ENCODE measurements around the gene CAMTA1.

CAMTA1 gene

DNA sequence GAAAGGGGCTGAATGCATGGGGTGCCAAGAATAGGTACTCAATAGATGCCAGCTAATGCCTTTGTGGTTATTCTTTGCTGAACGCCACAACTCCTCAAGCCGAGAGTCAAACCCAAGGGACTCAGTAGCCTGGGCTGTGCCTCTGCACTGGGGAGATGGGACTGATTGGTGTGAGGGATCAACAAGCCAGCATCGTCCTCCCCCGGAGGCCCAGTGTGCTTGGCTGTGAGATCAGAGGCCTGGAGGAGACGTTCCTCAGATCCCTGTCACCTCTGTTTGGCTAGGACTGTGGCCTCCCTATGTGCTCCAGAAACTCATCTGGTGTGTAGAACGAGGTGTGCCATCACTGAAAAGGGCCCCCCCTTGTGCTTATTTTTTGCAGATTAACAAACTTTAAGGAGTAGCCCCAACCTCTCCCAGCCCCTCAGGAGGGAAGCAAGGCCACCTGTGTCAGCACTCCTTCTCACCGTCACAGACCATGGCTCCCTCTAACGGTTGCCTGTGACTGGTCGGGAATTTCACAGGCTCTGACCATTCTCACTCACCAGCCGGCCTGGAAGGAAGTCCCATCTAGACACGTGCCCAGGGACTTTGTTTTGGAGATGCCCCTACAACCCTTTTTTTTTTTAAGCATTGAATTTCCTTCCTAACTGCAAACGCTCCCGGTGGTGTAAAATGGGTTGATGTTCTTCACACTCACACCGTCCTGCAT, 791.8 kb downstream of the CAMTA1 start:
- no peak for DNase-seq (ENCODE audit: low spot score)

DNA sequence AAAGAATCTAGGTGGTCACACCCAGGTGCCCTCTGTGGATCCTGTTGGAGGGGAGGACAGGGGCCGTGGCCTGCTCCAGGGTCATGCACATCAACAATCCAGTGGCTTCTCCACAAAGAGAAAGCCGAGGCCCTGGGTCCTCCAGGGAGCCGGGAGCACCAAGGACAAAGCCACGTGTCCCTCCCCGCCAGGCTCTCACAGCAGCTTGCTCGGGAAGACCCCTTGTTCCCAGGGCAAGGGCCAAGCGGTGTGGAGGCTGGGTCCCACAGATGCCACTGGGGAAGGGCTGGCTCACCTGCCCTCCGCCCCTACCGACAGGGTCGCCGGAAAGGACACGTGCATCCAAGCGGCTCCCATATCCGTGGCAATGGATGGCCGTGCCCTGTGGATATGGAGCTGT, 793.0 kb downstream of the CAMTA1 start:
- DNase-seq (ENCODE audit: low spot score): no peak

DNA sequence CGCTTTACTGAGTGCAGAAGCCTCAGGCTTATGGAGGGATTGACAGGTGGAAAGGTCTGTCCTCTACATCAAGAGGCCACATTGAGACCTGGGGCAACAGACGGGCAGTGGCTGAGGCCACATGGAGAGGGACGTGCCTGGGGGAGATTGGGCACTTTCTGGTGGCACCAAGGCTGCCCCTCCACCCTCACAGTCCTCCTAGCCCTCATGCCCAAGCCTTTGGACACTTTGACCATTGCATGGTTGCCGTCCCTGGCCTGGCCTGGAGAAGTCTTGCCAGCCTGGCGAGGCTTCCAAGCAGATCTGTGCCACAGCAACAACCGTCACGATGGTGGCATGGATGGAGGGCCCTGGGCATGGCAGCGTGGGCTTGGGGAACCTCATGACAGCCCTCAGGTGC, 793.8 kb downstream of the CAMTA1 start:
- DNase-seq (ENCODE audit: low spot score): no peak

DNA sequence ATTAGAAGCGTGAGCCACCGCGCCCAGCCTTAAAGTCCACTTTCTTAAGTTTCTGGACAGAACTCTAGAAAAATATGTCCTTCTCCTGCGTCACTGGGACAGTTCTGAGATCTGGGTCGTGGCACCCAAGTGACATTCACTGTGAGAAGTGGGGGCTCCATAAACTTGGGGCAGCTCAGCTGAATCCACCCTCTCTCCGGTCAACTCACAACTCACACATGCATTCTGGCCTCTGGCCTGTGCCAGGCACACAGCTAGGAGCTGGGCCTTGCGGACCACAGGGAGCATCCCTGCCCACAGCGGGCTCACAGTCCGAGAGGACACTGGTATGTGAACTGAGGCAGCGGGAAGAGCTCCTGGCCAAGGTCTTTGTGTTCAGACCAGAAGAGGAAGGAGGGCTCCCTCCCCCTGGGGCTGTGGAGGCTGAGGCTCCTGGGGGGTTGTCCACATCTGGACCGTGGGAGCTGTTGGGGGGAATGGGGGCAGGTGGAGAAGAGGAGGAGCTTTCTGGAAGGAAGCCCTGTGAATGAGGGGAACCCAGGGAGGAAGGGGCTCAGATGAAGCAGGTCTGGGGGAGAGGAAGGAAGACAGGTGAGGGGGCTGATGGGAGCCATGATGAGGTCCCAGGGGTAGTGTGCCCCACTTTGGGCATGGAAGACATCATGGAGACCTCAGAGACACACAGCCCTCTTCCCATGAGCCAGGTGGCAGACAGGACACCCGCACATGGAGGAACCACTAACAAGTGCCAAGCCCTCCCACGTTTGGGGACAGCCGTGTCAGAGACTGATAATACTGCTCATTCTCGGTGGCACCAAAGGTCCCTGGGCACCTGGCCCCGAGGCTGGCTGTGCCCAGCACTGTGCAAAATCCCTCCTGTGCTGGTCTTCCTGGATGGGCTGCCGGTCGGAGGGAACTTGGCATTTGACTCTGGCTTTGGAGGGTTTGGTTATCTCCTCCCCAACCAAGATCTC, 794.9 kb downstream of the CAMTA1 start:
- no peak for DNase-seq (ENCODE audit: low spot score)

DNA sequence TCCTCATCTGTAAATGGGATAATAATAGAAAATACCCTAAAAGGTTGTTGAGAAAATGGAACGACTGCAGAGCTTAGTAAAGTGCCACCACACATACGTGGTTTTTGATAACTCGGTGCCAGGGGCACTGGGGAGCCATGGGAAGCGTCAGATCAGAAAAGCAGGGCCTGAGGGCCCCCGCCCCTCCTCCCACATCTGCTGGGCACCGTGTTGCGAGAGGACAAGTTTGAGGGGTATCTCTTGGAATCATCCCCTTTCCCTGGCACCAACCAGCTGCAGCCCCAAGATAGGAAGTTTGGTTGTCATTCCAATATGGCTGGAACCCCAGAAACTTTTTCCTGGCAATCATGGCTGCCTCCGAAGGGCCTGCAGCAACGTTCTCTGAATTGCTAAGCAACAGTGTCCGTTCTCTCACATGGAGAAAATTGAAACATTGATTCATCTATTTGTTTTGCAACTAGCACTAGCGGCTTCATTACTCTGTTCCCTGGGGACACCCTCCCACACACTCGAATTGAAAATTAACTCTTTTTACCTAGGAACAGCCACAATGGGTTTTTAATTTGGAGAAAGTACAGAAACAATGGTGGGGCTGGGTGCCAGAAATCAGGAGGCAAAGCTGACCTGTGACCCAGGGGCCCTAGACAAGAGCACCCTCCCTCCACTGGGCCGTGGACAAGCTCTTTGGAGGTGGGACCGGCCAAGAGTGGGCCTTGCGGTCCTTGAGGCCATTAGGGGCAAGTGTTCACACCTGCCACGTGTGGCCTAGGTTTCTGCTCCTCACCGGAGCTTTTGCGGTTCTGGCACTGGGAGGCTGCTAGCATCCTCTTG, 795.9 kb downstream of the CAMTA1 start:
- DNase-seq (ENCODE audit: low spot score): no peak

DNA sequence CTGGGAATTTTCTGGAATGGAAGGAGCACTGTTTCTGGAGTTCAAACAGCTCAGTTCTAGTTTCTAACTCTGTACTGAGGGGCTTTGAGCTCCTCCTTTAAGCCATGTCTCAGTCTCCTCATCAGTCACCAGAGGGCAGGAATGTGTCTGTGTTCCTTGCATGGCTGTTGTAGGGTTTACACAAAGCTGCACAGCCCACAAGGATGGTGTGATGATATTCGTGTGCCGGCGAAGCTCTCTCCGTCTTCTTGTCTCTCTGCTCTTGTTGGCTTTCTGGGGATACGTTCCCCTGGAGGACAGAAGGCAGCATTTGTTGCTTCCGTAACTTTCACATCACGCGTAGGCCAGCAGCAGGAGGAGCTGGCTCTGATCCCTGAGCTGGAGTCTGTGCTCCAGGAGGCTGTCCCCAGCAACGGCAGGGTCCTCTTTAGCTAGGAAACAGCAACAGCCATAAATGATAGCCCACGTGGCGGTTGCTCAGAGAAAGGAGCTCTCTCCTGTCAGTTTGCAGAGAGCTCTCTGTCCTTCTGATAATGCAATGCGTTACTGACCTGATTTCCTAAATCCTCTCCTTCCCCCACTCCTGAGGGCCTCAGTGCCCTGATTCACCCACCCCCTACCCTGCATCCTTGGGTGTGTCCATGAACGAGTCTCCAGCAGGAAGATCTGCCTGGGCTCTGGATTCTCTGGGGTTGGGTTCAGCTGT, 796.7 kb downstream of the CAMTA1 start:
- DNase-seq (ENCODE audit: low spot score): no peak

DNA sequence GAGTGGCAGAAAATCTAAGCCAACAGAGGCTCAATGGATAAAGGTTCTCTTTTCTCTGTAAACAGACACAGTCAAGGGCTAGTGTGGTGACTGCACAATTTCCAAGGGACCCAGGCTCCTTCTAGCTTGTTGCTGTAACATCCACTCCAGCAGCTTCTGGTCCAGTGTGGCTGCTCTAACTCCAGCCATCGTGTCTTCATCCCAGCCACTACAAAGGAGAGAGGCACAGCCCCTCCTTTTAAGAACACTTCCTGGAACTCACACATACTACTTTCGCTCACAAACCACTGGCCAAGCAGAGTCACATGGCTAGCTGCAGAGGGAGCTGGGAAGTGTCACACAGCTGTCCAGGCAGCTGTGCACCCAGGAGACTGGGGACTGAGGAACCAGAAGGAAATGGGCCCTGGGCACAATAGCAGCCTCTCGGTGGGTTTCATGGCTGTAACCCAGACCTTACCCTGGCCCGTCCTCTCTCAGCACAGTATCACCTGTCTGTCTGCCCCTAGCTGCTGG, 797.3 kb downstream of the CAMTA1 start:
- no peak for DNase-seq (ENCODE audit: low spot score)

DNA sequence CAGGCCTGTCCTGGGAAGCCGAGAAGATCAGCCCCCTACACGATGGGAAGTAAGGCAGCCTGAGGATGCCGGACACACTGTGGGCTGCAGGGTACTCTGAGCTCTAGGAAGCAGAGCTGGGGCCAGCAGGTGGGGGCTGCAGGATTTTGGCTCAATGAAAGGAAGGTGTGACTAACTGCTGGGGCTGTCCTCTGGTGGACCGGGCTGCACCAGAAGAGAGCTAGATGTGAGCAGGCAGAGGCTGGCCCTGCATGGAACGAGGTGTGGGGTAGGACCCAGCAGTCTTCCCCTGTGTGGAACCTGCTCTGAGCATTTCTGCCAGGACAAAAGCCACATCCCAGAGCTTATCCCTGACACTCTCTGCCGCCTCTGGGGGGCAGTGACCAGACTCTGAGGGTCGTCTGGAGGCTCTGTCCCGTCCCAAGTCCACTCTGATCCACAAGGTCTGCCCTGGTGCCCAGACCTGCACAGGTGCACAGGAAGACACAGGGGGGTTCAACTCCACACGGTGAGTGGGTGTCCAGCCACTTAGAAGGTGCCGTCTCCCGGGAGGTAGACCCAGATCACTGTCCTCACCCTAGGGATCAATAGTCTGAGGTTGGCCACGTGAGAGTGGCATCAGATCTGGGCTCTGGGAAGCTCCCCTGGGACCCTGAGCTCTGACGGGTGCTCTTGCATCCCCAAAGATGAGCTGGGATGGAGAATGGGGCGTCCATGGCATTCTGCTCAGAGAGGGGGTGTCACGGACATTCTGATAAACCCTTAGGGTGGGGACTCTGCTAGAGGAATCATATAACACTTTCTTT, 798.2 kb downstream of the CAMTA1 start:
- DNase-seq (ENCODE audit: low spot score): no peak

DNA sequence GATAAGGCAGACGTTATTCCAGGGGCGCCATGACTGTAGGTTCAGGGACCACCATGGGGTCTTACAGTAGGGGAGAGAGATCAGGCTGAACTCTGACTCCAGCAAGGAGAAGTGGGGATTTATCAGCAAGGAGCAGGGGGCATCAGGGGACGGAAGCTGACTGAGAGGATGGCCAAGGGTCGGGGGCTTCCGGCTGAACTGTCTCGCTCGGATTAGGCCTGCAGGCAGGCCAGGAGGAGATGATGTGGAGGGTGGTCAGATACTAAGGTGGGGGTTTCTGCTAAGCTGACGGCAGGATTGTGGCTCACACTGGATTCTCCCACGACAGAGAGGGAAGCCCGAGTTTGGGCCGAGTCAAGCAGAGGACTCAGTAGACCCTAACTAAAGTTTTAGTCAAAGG, 798.9 kb downstream of the CAMTA1 start:
- no peak for DNase-seq (ENCODE audit: low spot score)

DNA sequence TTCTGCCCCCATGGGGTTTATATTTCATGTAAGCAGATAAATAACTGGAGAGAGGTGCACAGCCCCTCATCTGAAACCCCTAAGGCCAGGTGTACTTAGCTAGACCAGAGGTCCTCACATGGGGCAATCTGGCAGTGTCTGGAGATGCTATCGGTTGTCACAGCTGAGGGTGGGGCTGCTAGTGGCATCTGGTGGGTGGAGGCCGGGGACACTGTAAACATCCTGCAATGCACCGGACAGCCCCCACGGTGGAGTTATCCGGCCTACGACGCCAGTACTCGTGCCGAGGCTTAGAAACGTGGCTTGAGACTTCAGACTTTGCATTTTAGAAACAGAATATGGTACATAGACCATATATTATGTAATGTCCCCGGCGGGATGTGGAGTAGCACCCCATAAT, 799.4 kb downstream of the CAMTA1 start:
- DNase-seq (ENCODE audit: low spot score): no peak

DNA sequence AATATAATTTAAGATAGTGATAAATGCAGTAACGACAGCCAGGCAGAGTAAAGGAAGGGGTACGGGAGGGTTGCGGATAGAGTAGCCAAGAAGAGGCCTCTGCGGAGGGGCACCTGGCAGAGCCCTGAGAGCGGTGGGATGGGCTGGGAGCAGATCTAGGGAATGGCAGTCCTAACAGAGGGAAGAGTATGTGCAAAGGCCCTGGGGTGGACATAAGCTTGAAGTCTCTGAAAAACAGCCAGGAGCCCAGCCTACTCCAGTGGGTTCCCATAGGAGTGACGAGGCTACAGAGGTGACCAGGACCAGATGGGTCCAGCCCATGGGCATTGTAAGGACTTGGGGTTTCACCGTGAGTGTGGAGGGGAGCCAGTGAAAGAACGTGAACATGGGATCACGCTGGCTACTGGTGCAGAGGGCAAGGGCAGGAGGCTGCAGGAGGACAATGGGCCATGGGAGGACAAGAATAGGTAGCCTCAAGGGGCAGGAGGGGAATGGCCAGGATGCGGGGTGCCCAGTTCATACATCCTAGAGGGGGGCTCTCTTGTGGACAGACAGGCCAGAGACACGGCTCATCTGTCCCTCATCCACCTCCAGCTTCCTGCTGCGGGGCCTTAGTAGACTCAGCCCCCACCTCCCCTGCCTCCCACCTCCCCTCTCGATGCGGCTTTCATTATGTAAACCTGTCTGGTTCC, 800.1 kb downstream of the CAMTA1 start:
- DNase-seq (ENCODE audit: low spot score): no peak

DNA sequence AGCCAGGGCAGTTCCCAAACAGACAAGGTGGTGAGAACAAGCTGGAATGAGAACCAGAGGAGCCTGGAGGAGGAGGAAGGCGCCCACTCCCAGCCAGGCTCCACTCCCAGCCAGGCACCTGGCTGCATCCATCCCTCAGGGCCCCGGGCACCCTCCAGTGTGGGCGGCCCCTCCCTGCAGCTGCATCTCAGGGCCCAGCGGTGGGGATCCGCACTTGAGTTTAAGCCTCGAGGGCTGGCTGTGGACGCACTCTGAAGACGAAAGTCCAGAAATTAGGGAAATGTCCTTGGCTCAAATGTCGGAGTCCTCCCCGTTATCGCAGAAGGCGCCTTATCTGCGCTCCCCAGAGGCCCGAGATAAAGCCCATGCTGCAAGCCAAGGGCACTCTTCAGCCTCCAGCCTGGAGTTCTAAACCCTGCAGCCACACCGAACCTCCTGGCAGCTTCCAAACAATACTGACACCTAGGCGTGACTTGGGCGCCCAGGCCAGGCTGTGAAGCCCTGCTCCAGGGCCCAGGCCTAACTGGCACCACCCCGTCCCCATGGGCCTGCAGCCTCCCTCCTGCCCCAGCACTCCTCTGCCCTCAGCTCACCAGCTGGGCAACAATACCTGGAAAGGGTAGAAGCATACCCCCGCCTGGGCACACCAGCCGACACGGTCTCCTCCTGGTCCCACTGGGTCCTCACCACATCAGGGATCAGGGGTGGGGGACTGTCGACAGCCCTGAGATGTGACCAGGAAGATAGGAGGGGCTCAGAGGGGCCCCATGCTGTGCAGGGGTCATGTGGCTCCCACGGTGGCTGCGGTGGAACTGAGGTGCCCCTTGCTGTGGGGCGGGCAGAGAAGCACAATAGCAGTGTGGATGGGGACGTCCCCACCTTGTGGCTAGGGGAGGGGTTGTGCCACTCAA, 801.0 kb downstream of the CAMTA1 start:
- no peak for DNase-seq (ENCODE audit: low spot score)

DNA sequence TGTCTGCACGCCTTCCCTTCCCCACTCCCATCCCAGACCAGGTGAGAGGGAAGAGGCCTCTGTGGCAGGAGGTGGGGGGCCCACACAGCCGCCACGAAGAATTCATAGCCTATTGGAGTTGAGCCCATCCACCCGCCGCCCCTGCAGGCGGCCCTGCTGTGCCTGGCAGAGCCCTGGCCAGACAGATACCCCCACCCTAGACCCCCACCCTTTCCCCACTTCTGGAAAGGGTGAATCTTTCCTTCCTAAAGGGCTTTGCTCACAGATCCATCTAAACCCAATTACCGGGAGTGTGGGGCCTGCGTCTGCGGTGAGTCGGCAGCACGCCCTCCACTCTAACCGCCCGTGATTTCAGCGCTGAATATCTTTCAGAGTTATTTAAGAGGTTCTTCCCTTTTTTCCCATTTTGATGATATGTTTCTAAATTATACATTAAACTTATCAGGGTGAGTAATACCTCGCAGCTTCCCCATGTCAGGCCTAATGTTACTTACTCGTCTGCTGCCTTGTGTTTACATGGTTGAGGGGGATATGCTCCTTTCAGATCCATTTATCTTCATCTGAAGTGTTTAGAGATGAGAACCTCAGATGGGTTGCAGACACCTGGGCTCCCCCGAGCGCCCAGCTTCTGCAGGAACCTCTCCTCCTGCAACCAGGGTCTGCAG, 802.0 kb downstream of the CAMTA1 start:
- DNase-seq (ENCODE audit: low spot score): no peak

DNA sequence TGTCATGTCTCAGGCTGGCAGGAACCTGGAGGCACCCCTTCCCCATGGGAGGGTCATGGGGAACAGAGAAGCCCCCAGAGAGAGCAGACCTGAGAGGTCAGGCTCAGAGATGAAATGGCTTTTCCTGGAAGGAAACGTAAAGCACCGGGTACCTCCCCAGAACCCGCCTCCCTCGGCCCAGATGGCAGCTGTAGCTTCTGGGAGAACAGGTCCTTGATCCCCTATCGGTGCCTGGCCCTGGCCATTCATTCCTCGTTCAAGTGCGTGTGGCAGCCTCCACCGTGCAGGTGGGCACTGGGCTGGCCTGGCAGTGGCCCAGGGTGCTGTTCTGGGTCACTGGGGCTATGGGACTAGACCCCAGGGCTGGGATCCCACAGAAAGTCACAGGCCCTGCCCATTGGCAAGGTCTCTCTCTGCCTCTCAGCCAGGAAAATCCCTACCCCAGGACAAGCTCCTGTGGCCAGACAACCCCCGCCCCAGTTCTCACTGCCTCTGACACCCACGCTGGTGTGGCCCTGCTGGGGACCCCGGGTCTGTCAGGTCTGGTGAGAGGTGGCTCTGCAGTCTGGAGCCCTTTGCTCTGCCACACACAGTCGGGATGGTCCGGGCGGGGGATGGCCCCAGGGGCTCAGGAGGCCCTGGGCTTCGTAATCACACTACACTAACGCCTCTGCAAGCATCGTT, 802.7 kb downstream of the CAMTA1 start:
- no peak for DNase-seq (ENCODE audit: low spot score)

DNA sequence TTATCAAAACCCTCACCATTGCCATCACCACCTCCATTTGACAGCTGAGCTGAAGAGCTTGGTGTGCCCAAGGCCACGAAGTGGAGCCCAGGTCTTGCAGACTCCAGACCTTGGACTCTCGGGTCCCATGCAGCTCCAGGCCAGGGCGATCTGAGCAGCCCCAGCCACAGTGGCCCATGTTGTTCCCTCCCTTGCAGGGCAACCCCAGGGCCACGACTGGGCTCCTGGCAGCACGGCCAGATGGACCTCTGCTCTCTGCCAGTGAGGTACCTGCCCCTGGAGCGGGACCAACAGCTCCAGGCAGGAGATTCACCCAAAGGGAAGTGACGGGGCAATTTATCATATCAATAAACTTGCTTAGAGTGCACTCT, 803.2 kb downstream of the CAMTA1 start:
- no peak for DNase-seq (ENCODE audit: low spot score)

DNA sequence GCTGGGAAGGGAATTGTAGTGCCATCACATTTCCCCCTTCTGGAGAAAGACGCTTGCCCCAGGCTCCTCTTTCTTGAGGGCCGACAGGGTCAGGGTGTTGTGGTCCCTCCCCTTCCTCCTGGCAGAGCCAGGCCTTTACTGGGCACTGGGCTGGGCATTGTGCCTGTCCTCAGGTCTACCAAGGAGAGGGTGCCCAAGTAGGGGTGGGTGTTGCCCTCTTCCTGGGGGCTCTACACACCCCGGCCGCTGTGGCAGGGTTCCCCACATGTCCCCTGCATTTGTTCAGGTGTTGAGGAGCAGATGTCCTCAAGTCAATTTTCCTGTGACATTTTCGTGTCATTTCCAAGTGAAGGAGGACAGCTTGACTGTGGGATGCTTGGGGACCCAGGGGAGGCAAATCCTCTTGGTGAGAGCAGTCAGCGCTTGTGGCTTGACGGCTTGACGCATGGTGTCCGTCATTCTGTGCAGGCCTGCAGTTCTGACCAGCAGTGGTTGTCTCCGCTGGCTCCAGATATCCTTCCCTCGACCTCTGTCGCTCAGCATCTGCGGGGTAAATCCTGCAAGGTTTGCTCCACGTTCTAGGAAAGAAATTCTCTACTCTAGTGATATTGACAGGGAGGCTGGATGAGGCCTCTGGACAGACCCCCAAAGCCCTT, 804.0 kb downstream of the CAMTA1 start:
- no peak for DNase-seq (ENCODE audit: low spot score)

DNA sequence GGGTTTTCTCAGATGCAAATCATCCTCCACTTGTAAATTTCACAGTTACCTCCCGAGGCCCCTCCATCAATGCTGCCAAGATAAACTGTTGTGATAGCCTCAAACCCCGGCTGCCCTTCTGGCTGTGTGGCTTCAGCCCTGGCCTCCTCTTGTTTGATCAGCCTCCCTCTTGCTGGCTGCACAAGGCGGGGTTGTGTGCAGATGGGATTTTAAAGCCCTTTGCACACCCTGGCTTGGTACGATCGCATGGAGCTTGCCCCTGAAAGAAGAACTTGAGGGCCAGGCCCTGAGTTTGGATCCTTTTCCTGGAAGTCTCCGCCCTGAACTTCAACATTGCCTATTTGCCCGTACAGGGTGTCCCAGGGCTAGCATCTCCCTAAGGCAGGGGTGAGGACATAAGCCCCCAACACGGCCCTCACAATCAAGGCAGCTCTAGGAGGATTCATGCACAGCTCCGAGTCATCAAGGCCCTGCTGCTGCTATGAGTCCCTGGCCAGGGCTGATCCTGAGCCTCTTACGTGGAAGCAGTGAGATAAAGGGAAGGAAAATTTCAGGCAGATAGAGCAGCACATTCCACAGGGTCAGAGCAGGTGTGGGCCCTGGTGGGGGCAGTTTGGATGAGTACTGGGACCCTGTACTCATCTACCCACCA, 804.6 kb downstream of the CAMTA1 start:
- no peak for DNase-seq (ENCODE audit: low spot score)

All from putamen (tissue), 1 donor.